SU-DHL-6 (cell line): ENCODE results near the gene CNMD.

Experiments
- EZH2phosphoT487 ChIP-seq: fragments of 200-600 bp; sonication (generic), shearing (Covaris generic); conservative IDR thresholded peaks from 2 replicates; pipeline ENCODE4 v1.6.1; 2018; ENCODE audit warnings: mild to moderate bottlenecking, antibody characterized with exemption, low read length, moderate library complexity, mixed read lengths
- TF ChIP-seq, protein P1 (sequence below): fragments of 200-600 bp; sonication (generic); IDR thresholded peaks from one replicate; pipeline ENCODE4 v1.5.1; 2017; ENCODE audit warnings: antibody characterized with exemption, mild to moderate bottlenecking, low read length, moderate library complexity; ENCODE audit not compliant: insufficient read depth, poor library complexity, severe bottlenecking

DNA sequence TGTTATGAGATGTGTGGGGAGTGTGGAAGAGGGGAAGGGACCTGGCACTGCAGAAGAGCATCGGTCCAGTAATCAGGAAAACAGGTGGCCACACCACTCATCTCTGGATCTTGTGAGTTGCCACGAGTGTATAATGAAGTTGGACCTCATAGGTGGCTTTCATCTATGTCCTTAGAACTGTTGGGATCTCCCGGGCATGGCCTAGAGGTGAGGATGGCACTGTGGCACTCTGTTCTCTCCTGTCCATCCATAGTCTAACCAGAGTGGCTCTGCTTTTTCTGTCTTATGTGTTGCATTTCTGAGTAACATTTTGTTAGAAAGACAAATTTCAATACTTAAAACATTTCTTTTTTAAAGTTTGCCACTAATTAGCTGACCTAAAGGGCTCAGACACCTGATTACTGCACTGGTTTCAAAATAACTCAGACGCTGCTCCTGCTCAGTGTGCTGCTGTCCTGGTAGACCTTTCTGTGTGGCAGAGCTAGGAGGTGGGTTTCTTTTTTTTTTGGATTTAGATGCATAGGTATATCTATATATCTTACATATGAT lies 5.5 kb downstream of the CNMD start:
- TF ChIP-seq, protein P1, sequence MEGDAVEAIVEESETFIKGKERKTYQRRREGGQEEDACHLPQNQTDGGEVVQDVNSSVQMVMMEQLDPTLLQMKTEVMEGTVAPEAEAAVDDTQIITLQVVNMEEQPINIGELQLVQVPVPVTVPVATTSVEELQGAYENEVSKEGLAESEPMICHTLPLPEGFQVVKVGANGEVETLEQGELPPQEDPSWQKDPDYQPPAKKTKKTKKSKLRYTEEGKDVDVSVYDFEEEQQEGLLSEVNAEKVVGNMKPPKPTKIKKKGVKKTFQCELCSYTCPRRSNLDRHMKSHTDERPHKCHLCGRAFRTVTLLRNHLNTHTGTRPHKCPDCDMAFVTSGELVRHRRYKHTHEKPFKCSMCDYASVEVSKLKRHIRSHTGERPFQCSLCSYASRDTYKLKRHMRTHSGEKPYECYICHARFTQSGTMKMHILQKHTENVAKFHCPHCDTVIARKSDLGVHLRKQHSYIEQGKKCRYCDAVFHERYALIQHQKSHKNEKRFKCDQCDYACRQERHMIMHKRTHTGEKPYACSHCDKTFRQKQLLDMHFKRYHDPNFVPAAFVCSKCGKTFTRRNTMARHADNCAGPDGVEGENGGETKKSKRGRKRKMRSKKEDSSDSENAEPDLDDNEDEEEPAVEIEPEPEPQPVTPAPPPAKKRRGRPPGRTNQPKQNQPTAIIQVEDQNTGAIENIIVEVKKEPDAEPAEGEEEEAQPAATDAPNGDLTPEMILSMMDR = no peak
- no peak for TF ChIP-seq EZH2phosphoT487
